Measurements from ENCODE around the gene FBXO17.

FBXO17 gene

GRCh38 chr19:38912600-38913514 lies 62.7 kb downstream of the FBXO17 start:
- no peak for TF ChIP-seq CTCF (IDR thresholded peaks at IDR 0.05; ENCODE audit: control extremely low read depth, extremely low read depth, low read depth, missing control alignments)
- no peak for DNase-seq (ENCODE audit: extremely low spot score)
- ChIA-PET POLR2A (no interaction called here), CTCF (interaction anchor here (0.7 to 5.0 kb wide), 6 partner anchors 8 to 369 kb away, joined by 3 to 31 read pairs (median 4); partner anchors contain the start of genes MRPS12 and SARS2)

- ChIA-PET CTCF (interaction anchor here (1.3 to 5.0 kb wide), 3 partner anchors 19 to 276 kb away, joined by 3 to 31 read pairs (median 10); partner anchors contain the start of genes MRPS12 and SARS2), POLR2A (no interaction called here)
- TF ChIP-seq CTCF (IDR thresholded peaks at IDR 0.05; ENCODE audit: control extremely low read depth, extremely low read depth, low read depth, missing control alignments), result no peak
- no peak for DNase-seq (ENCODE audit: extremely low spot score)
Measured at GRCh38 chr19:38911388-38912001, 64.0 kb downstream of the FBXO17 start.

- POLR2A ChIA-PET, result no interaction called here
- no peak for DNase-seq (ENCODE audit: extremely low spot score)
- CTCF ChIA-PET, result no interaction called here
- TF ChIP-seq CTCF (IDR thresholded peaks at IDR 0.05; ENCODE audit: control extremely low read depth, extremely low read depth, low read depth, missing control alignments), result no peak
Measured at GRCh38 chr19:38910488-38910887, 65.1 kb downstream of the FBXO17 start.

- CTCF ChIA-PET, result interaction anchor here (3.4 kb wide), 1 partner anchor 21 kb away, joined by 22 read pairs; the partner anchor contains the start of genes MRPS12 and SARS2
- no peak for TF ChIP-seq CTCF (IDR thresholded peaks at IDR 0.05; ENCODE audit: control extremely low read depth, extremely low read depth, low read depth, missing control alignments)
- no peak for DNase-seq (ENCODE audit: extremely low spot score)
- POLR2A ChIA-PET, result no interaction called here
Measured at GRCh38 chr19:38908911-38909310, 66.6 kb downstream of the FBXO17 start.

- CTCF ChIA-PET, result interaction anchor here (3.4 kb wide), 1 partner anchor 23 kb away, joined by 22 read pairs; the partner anchor contains the start of genes MRPS12 and SARS2
- DNase-seq (ENCODE audit: extremely low spot score), result no peak
- TF ChIP-seq CTCF (IDR thresholded peaks at IDR 0.05; ENCODE audit: control extremely low read depth, extremely low read depth, low read depth, missing control alignments), result no peak
- POLR2A ChIA-PET, result interaction anchor here (0.6 kb wide), 1 partner anchor 51 kb away, joined by 3 read pairs; no protein-coding TSS in a partner anchor
Measured at GRCh38 chr19:38907670-38908069, 67.9 kb downstream of the FBXO17 start.

- ChIA-PET CTCF (interaction anchor here (1.2 to 3.4 kb wide), 2 partner anchors 19 to 23 kb away, joined by 3 to 22 read pairs; partner anchors contain the start of genes MRPS12 and SARS2), POLR2A (no interaction called here)
- TF ChIP-seq CTCF (IDR thresholded peaks at IDR 0.05; ENCODE audit: control extremely low read depth, extremely low read depth, low read depth, missing control alignments), result no peak
- no peak for DNase-seq (ENCODE audit: extremely low spot score)
Measured at GRCh38 chr19:38907227-38907626, 68.3 kb downstream of the FBXO17 start.
